H54 (cell line): Measurements from ENCODE around the gene STARD10.
"Not testable (repeated sequence)": the region's sequence is repeated elsewhere in the genome, so short reads cannot be mapped to it uniquely, and the experiment has no call there.

ENCODE experiments used
- DNase-seq: peaks from one replicate; pipeline ENCODE4 v3.0.0; 2011; ENCODE audit warnings: low spot score, mixed read lengths; ENCODE audit not compliant: insufficient read length
- FAIRE-seq: peaks from 3 replicates; lab custom pipeline; 2011; peaks lifted over from hg19 to GRCh38; lab: Jason Lieb, UNC
- POLR2A ChIP-seq: IDR thresholded peaks from 2 replicates; pipeline ENCODE4 v1.6.1; 2011; ENCODE audit warnings: low read depth, mild to moderate bottlenecking, low read length

STARD10 gene

DNA sequence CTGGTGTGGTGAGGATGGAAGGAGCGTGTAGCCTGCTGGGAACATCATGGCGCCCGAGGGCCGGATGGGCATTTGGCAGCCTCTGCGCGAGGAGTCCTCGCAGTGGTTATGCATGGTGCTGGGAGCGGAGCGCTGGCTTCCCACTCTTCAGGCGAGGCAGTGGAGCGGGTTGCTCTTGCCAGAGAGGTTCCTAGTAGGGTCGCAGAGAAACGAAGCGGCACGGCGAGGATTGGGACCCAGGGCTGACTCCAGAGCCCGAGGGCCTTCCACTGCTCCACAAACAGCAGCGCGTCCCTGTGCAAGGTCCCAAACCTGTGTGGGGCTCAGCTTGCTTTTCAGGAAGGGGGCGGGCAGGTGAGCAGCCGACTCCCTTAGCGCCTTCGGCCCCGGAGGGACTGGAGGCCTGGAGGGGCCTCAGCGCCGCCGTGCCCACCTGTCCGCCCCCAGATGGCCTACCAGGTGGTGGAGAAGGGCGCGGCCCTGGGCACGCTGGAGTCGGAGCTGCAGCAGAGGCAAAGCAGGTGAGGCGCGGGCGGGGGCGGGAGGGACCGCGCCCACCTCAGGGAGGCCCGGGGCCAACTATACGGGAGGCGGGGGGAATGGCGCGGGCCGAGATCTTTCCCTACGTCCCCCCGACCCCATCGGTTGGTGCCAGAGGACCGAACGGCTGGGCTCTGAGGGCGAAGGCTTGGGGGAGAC, 27.5 kb upstream of the STARD10 start:
- TF ChIP-seq POLR2A, result no peak
- FAIRE-seq (no peak), DNase-seq (no peak)

DNA sequence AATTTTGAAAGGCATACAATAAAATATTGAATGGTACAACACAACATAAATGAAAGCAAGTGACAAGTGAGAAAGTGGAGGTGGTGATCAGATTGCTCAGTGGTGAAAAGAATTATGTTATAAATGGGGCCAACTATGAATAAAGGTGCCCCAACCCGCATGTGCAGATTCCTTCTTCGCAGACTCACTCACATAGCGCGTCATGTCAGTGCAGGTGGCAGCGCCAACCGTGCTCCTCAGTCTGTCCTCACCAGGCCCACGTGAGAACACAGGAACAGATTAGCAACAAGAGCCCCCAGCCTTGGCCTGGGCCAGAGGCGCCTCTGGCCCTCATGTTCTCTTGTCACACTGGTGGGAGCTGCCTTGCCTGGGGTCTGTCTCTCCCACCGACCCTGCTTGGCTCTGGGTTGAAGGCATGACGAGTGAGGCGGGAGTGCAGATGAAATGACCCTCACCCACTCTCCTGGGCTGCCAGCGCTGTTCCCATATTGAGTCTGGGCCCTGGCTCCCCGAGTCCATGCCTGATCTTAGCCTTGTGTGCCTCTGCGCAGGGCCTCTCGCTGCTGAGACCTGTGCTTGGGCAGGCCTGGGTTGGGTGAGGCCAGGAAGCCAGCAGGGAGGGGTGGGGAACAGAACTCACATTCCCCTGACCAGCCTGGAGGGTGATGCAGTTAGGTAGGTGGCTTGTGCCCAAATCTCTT, 26.7 kb upstream of the STARD10 start:
- no peak for TF ChIP-seq POLR2A
- FAIRE-seq, result no peak

DNA sequence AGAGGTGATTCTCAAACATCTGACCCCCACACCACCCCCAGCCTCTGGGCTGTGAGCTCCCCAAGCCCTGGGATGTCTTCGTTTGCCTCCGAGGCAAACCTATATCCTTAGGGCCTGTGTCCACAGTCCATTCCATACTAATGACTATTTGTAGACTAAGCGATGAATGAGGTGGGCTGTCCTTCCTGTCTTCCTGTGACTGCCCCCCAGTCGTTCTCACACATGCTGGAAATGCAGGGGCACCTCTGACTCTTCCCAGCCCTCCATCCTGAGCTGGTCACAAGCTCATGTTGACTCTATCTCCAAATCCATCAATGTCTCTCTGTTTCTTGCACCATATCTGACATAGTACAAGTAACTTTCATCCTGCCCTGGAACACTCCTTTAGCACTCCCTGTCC, 25.1 kb upstream of the STARD10 start:
- DNase-seq (no peak), FAIRE-seq (no peak)
- no peak for TF ChIP-seq POLR2A

More for the DNA sequence above, 26.7 kb upstream of the STARD10 start:
- DNase-seq, result no peak

DNA sequence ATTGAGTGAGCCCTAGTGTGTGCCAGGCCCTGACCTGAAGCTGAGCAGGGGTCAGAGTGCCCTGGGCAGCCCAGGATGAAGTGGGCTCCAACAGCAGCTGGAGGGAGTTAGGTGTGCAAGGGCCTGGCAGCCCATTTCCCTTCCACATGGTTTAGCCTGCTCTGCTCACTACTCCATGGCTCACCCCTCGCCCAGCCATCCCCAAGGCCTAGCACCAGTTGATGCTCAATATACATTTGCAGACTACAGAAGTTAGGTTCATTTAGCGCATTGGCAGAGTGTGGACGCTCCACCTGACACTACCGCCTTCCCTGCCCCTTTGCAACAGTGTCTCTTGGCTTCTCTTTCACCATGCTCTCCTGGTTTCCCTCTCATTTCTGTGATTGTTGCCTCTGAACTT, 24.1 kb upstream of the STARD10 start:
- FAIRE-seq, result no peak
- TF ChIP-seq POLR2A, result no peak
- DNase-seq, result no peak

DNA sequence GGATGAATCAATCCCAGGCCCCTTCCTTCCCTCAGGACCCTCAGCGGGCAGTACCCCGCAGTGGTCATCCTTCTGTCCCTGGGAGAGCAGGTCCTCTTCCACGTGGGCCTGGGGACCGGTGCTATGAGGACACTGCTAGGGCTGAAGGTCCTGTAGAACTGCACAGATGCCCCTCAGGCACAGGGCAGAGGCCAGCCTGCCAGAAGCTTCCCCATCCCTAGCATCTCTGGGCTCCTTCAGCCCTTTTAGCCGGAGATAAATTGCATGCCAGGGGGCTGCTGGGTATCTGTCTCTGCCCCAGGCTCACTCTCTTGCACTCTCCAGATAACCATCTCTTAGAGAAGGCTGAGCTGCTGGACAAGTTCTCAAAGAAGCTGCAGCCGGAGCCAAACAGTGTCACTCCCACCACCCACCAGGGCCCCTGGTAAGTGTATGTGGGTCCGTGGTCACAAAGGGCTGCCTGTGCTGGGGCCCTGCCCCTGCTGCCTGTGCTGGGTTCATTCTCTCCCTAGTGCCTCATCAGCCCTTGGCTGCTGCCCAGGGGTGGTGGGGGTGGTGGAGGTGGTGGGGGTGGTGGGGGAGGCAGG, 22.6 kb upstream of the STARD10 start:
- TF ChIP-seq POLR2A, result no peak
- DNase-seq (no peak), FAIRE-seq (no peak)

DNA sequence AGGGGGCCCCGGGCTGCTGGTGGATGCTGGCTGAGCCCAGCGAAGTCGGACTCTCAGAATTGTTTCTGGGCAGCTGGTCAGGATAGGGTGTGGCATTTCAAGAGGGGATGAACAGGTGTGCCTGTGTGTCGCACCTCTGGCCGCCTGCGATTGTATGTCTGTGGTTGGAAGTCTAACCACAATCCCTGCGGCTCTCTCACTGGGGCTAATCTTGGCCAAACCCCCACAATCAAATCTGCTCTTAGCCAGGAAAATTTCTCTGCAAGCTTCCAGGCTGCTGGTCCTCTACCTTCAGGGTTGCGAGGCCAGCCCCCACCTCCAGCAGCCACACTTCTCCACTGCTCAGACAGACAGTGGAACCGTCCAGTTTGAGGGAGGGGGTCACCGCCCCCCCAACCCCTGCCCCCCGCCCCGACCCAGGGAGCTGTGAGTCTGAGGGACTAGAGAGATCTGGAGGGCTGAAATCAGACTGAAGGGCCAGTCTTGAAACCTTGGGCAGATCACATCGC, 21.3 kb upstream of the STARD10 start:
- DNase-seq (no peak), FAIRE-seq (no peak)
- TF ChIP-seq POLR2A, result no peak

DNA sequence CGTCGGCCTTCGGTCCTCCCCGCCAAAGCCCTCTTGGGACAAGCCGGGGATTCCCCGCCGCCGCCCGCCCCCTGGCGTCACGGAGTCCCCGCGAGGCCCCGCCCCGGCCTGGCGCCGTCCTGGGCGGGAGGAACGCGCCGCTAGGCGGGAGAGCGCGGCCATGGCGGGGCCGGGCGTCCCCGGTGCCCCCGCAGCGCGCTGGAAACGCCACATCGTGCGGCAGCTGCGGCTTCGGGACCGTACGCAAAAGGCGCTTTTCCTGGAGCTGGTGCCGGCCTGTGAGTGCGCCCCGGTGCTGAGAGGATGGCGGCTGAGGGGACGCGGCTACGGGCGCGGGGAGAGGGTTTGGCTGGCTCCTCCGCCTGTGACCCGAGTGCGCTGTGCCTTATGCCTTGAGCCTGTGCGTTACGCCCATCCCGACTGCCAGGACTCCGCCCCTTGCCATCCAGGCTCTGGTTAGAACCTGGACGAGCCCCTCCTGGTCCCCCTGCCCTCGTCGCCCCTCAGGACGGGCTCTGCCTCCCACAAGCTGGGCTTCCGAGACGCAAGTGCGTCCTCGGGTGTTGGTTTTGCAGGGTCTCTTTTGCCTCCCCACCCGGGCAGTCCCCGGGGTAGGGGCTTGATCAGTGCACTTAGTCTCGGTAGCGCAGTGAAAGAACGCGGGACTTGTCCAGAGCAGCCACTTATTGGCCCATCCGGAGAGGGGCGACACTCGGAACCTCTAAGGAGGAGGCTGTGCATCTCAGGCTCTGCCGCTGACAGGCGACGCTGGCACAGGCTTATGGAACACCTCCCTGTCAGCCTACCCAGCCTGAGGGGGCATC, 20.7 kb upstream of the STARD10 start, which contains the start of gene ATG16L2:
Gene ATG16L2 (plus strand): TSS at position 126 of the 824 bp plus-strand sequence. CDS start 35 bp downstream, at position 161.
- FAIRE-seq (no peak), DNase-seq (peak; percentile 93)
- TF ChIP-seq POLR2A, result peak; percentile 95

DNA sequence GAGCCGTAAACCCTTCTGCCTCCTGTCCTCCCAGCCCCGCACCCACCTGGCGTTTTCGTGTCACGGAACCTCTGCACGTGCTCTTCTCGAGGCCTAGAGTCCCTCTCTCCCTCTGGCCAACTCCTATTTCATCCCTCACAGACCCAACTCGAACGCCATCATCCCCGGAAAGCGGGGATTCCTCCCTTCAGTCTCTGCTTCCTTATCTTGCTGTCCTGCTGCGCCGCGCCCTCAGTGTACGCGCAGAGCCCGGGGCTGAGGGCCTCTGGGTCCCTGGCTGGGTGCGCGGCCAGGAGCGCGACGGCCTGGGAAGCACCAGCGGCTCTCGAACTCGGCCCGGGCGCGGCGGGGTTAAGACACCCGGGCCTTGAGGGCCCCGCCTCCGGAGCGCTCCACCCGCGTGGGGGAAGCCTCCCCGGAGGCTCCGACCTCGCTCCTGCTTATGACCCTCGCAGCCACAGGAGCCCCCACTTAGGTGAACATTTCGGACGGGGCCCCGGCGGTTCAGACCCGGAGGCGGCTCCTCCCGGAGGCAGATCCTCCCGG, 20.0 kb upstream of the STARD10 start:
- DNase-seq (peak; percentile 75), FAIRE-seq (no peak)
- peak; percentile 86; the same call in 1 of the 2 replicates for TF ChIP-seq POLR2A

DNA sequence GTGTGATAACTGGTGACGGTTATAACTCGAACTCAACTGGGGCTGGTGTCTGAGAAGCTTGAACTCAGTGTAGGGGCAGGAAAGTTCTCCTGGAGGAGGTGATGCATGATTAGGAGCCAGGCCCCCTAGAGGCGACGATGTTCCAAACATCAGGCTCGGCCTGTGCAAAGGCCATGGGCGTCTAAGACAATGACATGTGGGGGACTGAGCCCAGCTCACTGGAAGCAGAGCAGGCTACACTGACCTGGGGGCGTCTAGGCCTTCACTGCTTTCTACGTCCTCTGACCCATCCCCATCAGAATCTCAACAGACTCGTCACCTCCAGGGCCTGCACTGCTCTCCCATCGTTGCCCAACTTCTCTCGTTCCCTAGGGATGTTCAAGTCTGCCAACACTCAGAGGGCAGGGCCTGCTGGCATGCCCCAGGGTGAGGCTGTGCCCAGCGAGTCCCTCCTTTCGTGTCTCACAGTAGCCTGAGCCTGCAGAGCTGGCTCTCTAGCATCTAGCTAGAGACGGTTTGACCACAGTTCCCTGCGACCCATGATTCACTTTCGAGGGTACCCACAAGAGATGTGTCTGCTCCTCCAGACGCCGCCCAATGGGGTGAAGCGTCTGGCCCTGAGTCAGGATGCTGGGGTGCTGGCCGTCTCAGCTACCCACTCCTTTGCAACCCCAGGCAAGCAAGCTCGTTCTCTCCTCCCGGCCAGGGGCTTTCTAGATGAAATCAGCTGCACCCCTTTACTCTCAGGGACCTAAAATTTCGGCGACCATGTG, 19.3 kb upstream of the STARD10 start:
- FAIRE-seq, result no peak
- peak; percentile 63 for TF ChIP-seq POLR2A
- DNase-seq, result peak; percentile 69

DNA sequence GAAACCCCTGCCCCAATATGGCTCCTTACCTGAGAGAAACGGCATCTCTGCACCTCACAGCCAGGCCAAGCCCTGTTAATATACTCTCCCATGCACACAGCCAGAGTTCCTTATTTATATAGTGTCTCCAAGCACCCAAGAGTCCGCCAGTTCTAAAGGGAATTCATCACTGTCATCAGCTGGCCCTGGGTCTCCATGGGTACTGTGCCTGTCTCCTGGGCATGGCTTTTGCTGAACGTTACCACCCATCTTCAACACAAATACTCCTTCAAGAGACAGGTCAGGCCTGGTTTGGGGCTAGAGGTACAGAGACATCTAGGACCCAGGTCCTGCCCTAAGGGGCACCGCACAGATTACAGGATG, 18.7 kb upstream of the STARD10 start:
- no peak for TF ChIP-seq POLR2A
- DNase-seq, result no peak
- FAIRE-seq, result no peak

DNA sequence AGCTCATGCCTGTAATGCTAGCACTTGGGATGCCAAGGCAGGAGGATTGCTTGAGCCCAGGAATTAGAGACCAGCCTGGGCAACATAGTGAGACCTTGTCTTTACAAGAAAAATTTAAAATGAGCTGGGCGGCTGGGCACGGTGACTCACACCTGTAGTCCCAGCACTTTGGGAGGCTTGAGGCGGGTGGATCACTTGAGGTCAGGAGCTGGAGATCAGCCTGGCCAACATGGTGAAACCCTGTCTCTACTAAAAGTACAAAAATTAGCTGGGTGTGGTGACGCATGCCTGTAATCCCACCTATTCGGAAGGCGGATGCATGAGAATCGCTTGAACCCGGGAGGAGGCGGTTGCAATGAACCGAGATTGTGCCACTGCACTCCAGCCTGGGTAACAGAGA, 17.8 kb upstream of the STARD10 start:
- DNase-seq, FAIRE-seq: not testable (repeated sequence)

DNA sequence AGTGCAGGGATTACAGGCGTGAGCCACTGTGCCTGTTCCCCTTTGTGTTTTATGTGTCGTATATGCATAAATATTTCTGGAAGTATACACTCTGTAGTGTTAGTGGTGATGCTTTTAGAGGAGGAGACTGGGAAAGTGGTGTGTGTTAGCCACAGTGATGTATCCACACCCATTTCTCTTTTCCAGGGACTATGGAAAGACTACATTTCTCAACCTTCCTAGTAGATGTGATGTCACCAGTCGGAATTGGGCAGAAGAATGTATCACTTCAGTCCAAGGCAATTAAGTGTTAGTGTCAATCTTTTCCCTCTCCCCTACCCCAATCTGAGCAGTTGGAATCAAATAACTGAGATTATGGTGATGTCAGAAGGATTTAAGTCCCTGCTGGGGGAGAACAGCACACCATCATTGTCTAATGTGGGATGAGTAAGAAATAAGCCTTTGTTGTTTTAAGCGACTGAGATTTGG, 14.5 kb upstream of the STARD10 start:
- no peak for TF ChIP-seq POLR2A
- FAIRE-seq (no peak), DNase-seq (no peak)
